Natural killer cell treated with Interleukin-12 subunit alpha and Interleukin-12 subunit beta and Interleukin-15 and Interleukin-18, amount 100 ng/mL, for 72 hours (primary cell): ENCODE measurements around the gene MRGPRG. TPM values are rescaled to one million over a fixed set of nuclear protein-coding genes. Genes with fewer than 3 reads are reported as not detected.

Source experiments
- ATAC-seq, 2 donors: fragments of 150-1000 bp; cut with Tn5 transposase in 1 of 2; sonication (Bioruptor Pico), chemical (Tn5 transposase) in 1 of 2; 2 replicates each; pipeline ENCODE4 v1.10.0; 2021
- DNase-seq: peaks from one replicate; pipeline ENCODE4 v3.0.0; 2022; ENCODE audit warnings: low spot score
- H3K27ac Mint-ChIP-seq, 2 donors: 1 replicate in 1 of 2; 2 replicates in 1 of 2; pipeline ENCODE4 v1.8.0; 2022; ENCODE audit warnings: mixed read lengths in 2 of 2, mild to moderate bottlenecking in 1 of 2, moderate library complexity in 1 of 2
- H3K27me3 Mint-ChIP-seq, 2 donors: 1 replicate in 1 of 2; 2 replicates in 1 of 2; pipeline ENCODE4 v1.8.0; 2022; ENCODE audit warnings: mixed read lengths in 2 of 2
- H3K36me3 Mint-ChIP-seq: one replicate; pipeline ENCODE4 v1.8.0; 2022; ENCODE audit warnings: mixed read lengths
- H3K4me1 Mint-ChIP-seq, 2 donors: 1 replicate in 1 of 2; 2 replicates in 1 of 2; pipeline ENCODE4 v1.8.0; 2022; ENCODE audit warnings: low read depth in 2 of 2, mixed read lengths in 2 of 2, mild to moderate bottlenecking in 1 of 2
- H3K4me3 Mint-ChIP-seq: one replicate; pipeline ENCODE4 v1.8.0; 2022; ENCODE audit warnings: mixed read lengths
- H3K9me3 Mint-ChIP-seq: 2 replicates; pipeline ENCODE4 v1.8.0; 2022; ENCODE audit warnings: mixed read lengths
- total RNA-seq, 2 donors: library from RNA; stranded (reverse); gene quantifications; one replicate each; pipeline ENCODE4 v1.2.3, GENCODE V29; 2022

Gene MRGPRG
- total RNA-seq, 2 donors from 2014 or later = not detected

- Mint-ChIP-seq H3K4me1 (no peaks in the 10 kb centered on the region), H3K27me3 (peaks cover 0 to 3% of the 10 kb centered on the region in 2 donors), H3K36me3 (no peaks in the 10 kb centered on the region), H3K9me3 (no peaks in the 10 kb centered on the region), H3K4me3 (no peak overlapping the region), H3K27ac (no peak overlapping the region)
- no peak for ATAC-seq
- DNase-seq = no peak
These were observed 28.0 kb downstream of the MRGPRG start for GRCh38 chr11:3190600-3190999.

- Mint-ChIP-seq H3K9me3 (no peaks in the 10 kb centered on the region), H3K27me3 (peaks cover 0 to 3% of the 10 kb centered on the region in 2 donors)
- no peak for DNase-seq
These were observed 28.6 kb downstream of the MRGPRG start for GRCh38 chr11:3189886-3190583.

GRCh38 chr11:3189196-3189843 lies 29.3 kb downstream of the MRGPRG start:
- no peak overlapping the region for H3K27ac Mint-ChIP-seq
- no peak for DNase-seq
- no peaks in the 10 kb centered on the region for H3K4me1 Mint-ChIP-seq
- H3K9me3 Mint-ChIP-seq = no peaks in the 10 kb centered on the region
- peaks cover 0 to 3% of the 10 kb centered on the region in 2 donors for H3K27me3 Mint-ChIP-seq
- H3K4me3 Mint-ChIP-seq = no peak overlapping the region
- no peaks in the 10 kb centered on the region for H3K36me3 Mint-ChIP-seq
- ATAC-seq = no peak

More at GRCh38 chr11:3189886-3190583, 28.6 kb downstream of the MRGPRG start:
- Mint-ChIP-seq H3K4me1 (no peaks in the 10 kb centered on the region), H3K36me3 (no peaks in the 10 kb centered on the region), H3K4me3 (no peak overlapping the region), H3K27ac (no peak overlapping the region)
- ATAC-seq = no peak

- Mint-ChIP-seq H3K27ac (no peak overlapping the region), H3K4me3 (no peak overlapping the region), H3K4me1 (no peaks in the 10 kb centered on the region), H3K36me3 (no peaks in the 10 kb centered on the region), H3K9me3 (no peaks in the 10 kb centered on the region), H3K27me3 (peaks cover 0 to 3% of the 10 kb centered on the region in 2 donors)
- DNase-seq = no peak
- no peak for ATAC-seq
These were observed 30.0 kb downstream of the MRGPRG start for GRCh38 chr11:3188496-3189195.

GRCh38 chr11:3186166-3186953 lies 32.3 kb downstream of the MRGPRG start:
- Mint-ChIP-seq H3K36me3 (no peaks in the 10 kb centered on the region), H3K4me3 (no peak overlapping the region), H3K27me3 (peaks cover 0 to 3% of the 10 kb centered on the region in 2 donors), H3K27ac (no peak overlapping the region), H3K9me3 (no peaks in the 10 kb centered on the region), H3K4me1 (no peaks in the 10 kb centered on the region)
- ATAC-seq (no peak), DNase-seq (peak; percentile 26)

- no peaks in the 10 kb centered on the region for H3K4me1 Mint-ChIP-seq
- ATAC-seq (no peak), DNase-seq (no peak)
- no peak overlapping the region for H3K4me3 Mint-ChIP-seq
- peaks cover 0 to 3% of the 10 kb centered on the region in 2 donors for H3K27me3 Mint-ChIP-seq
- H3K36me3 Mint-ChIP-seq = no peaks in the 10 kb centered on the region
- no peaks in the 10 kb centered on the region for H3K9me3 Mint-ChIP-seq
- H3K27ac Mint-ChIP-seq = no peak overlapping the region
These were observed 33.8 kb downstream of the MRGPRG start for GRCh38 chr11:3184732-3185347.

- Mint-ChIP-seq H3K27ac (peak overlapping the region in 1 of 2 donors; percentile 51), H3K4me3 (no peak overlapping the region), H3K27me3 (peaks cover 0 to 3% of the 10 kb centered on the region in 2 donors)
These were observed 35.1 kb downstream of the MRGPRG start for GRCh38 chr11:3183523-3183922.

GRCh38 chr11:3182462-3182852 lies 36.2 kb downstream of the MRGPRG start:
- no peaks in the 10 kb centered on the region for H3K9me3 Mint-ChIP-seq
- H3K36me3 Mint-ChIP-seq = no peaks in the 10 kb centered on the region
- H3K27me3 Mint-ChIP-seq = peaks cover 0 to 1% of the 10 kb centered on the region in 2 donors
- no peak for ATAC-seq
- peak; percentile 54 for DNase-seq
- H3K4me3 Mint-ChIP-seq = no peak overlapping the region
- H3K27ac Mint-ChIP-seq = no peak overlapping the region
- peaks cover 0 to 6% of the 10 kb centered on the region in 2 donors for H3K4me1 Mint-ChIP-seq

More at GRCh38 chr11:3183523-3183922, 35.1 kb downstream of the MRGPRG start:
- no peaks in the 10 kb centered on the region for H3K36me3 Mint-ChIP-seq
- no peaks in the 10 kb centered on the region for H3K9me3 Mint-ChIP-seq
- DNase-seq = peak; percentile 31
- H3K4me1 Mint-ChIP-seq = no peaks in the 10 kb centered on the region
- ATAC-seq = no peak

GRCh38 chr11:3181725-3182461 lies 36.7 kb downstream of the MRGPRG start:
- DNase-seq (peak; percentile 55), ATAC-seq (no peak)
- Mint-ChIP-seq H3K36me3 (peaks cover under 1% of the 10 kb centered on the region), H3K9me3 (no peaks in the 10 kb centered on the region), H3K4me1 (peaks cover 0 to 6% of the 10 kb centered on the region in 2 donors), H3K27ac (no peak overlapping the region), H3K4me3 (no peak overlapping the region), H3K27me3 (no peaks in the 10 kb centered on the region)

GRCh38 chr11:3180869-3181268 lies 37.7 kb downstream of the MRGPRG start:
- no peak overlapping the region for H3K4me3 Mint-ChIP-seq
- no peak overlapping the region for H3K27ac Mint-ChIP-seq
- peak; percentile 13 for DNase-seq
- H3K36me3 Mint-ChIP-seq = peaks cover 8% of the 10 kb centered on the region
- ATAC-seq = no peak
- H3K27me3 Mint-ChIP-seq = no peaks in the 10 kb centered on the region
- H3K9me3 Mint-ChIP-seq = no peaks in the 10 kb centered on the region
- H3K4me1 Mint-ChIP-seq = peaks cover under 1 to 6% of the 10 kb centered on the region in 2 donors

- peaks cover 3 to 6% of the 10 kb centered on the region in 2 donors for H3K4me1 Mint-ChIP-seq
- no peaks in the 10 kb centered on the region for H3K9me3 Mint-ChIP-seq
- DNase-seq = no peak
- H3K27me3 Mint-ChIP-seq = no peaks in the 10 kb centered on the region
- H3K36me3 Mint-ChIP-seq = peaks cover 13% of the 10 kb centered on the region
- no peak overlapping the region for H3K27ac Mint-ChIP-seq
- H3K4me3 Mint-ChIP-seq = no peak overlapping the region
- no peak for ATAC-seq
These were observed 40.3 kb downstream of the MRGPRG start for GRCh38 chr11:3178349-3178748.

- Mint-ChIP-seq H3K4me1 (peaks cover 3 to 6% of the 10 kb centered on the region in 2 donors), H3K27ac (no peak overlapping the region), H3K4me3 (no peak overlapping the region), H3K9me3 (no peaks in the 10 kb centered on the region), H3K36me3 (peaks cover 13% of the 10 kb centered on the region), H3K27me3 (no peaks in the 10 kb centered on the region)
- DNase-seq (no peak), ATAC-seq (no peak)
These were observed 40.7 kb downstream of the MRGPRG start for GRCh38 chr11:3177931-3178330.
